Duodenal mucosa (tissue), 2 donors: ENCODE measurements around the gene RABGAP1.

Source experiments
- H3K27ac ChIP-seq: one replicate; pipeline ENCODE4 v1.7.0; 2013; ENCODE audit warnings: low read depth, low read length
- H3K27me3 ChIP-seq, 2 donors: one replicate each; pipeline ENCODE4 v1.7.0; 2013; ENCODE audit warnings: low read length in 2 of 2, control low read depth in 1 of 2; ENCODE audit not compliant: insufficient read depth in 2 of 2, control insufficient read depth in 1 of 2
- H3K36me3 ChIP-seq, 2 donors: one replicate each; pipeline ENCODE4 v1.7.0; 2013; ENCODE audit warnings: low read length in 2 of 2, control low read depth in 1 of 2; ENCODE audit not compliant: insufficient read depth in 2 of 2, control insufficient read depth in 1 of 2
- H3K4me1 ChIP-seq, 2 donors: one replicate each; pipeline ENCODE4 v1.7.0; 2013; ENCODE audit warnings: low read length in 2 of 2, control low read depth in 1 of 2; ENCODE audit not compliant: insufficient read depth in 2 of 2, control insufficient read depth in 1 of 2
- H3K4me3 ChIP-seq, 2 donors: one replicate each; pipeline ENCODE4 v1.7.0; 2013; ENCODE audit warnings: low read length in 2 of 2, low read depth in 1 of 2
- H3K9ac ChIP-seq, 2 donors: one replicate each; pipeline ENCODE4 v1.7.0; 2013; ENCODE audit warnings: low read length in 2 of 2, low read depth in 1 of 2
- H3K9me3 ChIP-seq, 2 donors: one replicate each; pipeline ENCODE4 v1.7.0; 2013; ENCODE audit warnings: low read length in 2 of 2, control low read depth in 1 of 2; ENCODE audit not compliant: control insufficient read depth in 1 of 2

Gene RABGAP1

DNA sequence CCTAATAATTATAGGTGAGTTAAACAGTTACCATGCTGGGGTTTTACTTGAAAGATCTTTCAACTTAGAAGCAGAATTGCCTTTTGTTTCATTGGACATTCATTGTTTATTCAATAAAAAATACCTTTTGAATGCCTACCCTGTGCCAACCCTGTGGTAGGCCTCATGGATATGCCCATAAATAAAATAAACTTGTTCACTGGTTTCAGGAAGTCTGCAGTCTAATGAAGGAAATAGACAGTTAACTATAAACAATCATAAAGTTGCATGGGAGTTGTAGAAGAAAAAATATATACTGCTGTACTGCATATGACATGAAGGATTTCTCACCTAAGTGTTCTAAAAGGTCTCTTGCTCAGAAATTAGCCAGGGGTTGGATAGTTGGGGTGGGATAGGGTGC lies 87.3 kb downstream of the RABGAP1 start:
- Histone ChIP-seq H3K9me3 (no peaks in the 10 kb centered on the region), H3K27ac (no peak overlapping the region), H3K36me3 (peaks cover 8 to 12% of the 10 kb centered on the region in 2 donors)

DNA sequence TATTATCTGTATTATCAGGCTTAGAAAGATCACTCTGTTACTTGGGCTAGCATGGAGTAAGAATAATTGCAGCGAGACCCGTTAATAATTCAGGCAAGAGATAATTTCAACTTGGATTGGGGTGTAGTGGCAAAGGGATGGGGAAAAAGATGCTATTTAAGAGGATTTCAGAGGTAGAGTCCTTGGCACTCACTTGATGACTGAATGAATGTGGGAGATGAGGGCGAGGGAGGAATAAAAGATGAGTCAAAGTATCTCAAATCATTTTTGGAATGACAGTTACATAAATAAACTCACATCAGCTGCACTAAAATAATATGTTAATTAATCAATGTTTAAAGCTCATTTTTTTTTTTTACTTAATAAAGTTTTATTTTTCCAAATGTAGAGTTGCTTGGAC lies 88.2 kb downstream of the RABGAP1 start:
- Histone ChIP-seq H3K4me1 (no peaks in the 10 kb centered on the region), H3K9me3 (no peaks in the 10 kb centered on the region), H3K27ac (no peak overlapping the region), H3K27me3 (no peaks in the 10 kb centered on the region), H3K4me3 (no peak overlapping the region), H3K36me3 (peaks cover 5 to 12% of the 10 kb centered on the region in 2 donors), H3K9ac (no peak overlapping the region)

More for the DNA sequence above, 87.3 kb downstream of the RABGAP1 start:
- Histone ChIP-seq H3K4me1 (no peaks in the 10 kb centered on the region), H3K27me3 (no peaks in the 10 kb centered on the region), H3K4me3 (no peak overlapping the region), H3K9ac (no peak overlapping the region)

DNA sequence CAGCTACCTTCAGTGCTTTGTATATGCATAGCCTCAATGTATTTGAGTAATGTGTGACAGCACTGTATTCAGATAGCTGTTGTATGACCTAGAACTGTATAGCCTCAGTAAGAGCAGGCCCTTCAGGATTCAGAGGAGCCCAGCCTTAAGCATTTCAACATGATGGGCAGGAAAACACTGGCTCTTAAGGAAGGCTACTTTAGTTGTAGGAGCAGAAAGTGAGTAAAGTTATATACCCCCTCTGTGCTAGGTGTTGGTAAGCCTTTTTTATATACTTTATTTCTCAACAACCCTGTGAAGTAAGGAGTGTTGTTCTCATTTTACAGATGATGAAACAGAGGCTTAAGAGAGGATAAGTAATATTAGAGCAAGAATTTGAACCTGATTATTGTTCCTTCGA lies 91.1 kb downstream of the RABGAP1 start:
- Histone ChIP-seq H3K27me3 (no peaks in the 10 kb centered on the region), H3K4me3 (no peak overlapping the region), H3K9me3 (no peaks in the 10 kb centered on the region), H3K27ac (no peak overlapping the region), H3K4me1 (no peaks in the 10 kb centered on the region), H3K9ac (no peak overlapping the region), H3K36me3 (peaks cover 17 to 19% of the 10 kb centered on the region in 2 donors)

DNA sequence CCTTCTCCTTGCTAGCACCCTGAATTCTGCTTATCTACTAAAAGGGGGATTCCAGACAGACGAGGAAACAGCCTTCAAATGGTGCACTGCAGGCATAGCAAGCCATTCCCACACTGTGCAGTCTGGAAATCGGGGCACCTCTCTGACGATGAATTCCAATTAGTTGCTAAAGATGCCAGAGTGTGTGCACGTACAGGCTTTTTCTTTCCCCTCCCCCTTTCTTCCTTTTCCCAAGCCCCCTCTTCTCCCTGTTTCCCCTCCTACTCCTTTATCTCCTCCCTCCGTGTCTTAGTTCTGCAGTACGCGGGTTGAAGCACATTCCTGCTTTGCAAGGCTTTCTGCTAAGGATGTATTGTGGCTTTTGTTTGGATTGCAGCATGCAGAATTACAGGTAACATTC lies 92.5 kb downstream of the RABGAP1 start, which contains the start of gene GPR21:
Gene GPR21 (plus strand): TSS at position 316 of the 400 bp plus-strand sequence. CDS start 900 bp downstream, outside the sequence.
- H3K27me3 ChIP-seq: no peaks in the 10 kb centered on the region
- H3K4me3 ChIP-seq: no peak within 1 kb of the TSS
- H3K9ac ChIP-seq: no peak within 1 kb of the TSS
- H3K36me3 ChIP-seq: peaks cover 10 to 19% of the 10 kb centered on the region in 2 donors
- no peaks in the 10 kb centered on the region for H3K4me1 ChIP-seq
- no peaks in the 10 kb centered on the region for H3K9me3 ChIP-seq
- no peak within 1 kb of the TSS for H3K27ac ChIP-seq

DNA sequence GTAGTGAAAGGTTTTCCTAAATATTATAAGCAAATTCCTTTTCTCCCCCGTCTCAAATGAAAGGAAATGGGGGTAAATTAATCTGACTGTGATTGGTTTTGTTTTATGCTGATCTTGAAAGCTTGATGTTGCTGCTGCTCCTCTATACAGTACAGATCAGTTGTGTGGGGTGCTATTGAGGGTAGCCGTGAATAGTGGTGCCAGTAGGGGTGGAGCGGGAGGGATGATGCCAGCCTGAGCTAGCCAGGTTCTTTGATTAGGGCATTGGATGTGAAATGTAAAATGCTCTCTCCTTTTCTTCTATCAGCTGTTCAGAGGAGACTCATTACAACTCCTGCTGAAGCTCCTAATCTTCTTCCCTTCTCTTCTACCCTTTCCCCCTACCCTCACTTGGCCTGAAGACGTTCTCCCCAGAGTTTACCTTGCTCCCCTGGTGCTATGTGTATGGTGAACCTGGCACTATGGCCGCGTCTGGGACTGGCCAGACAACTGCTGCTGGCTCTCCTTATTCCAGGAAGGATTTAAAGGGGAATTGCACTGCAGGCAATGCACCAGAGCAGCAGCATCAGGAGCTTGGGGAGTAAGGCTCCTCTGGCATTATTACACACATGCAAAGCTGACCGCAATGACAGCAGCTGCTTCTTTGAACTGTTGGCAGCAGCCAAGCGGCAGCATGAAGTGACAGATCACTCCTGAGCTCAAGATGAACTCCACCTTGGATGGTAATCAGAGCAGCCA lies 93.2 kb downstream of the RABGAP1 start:
- H3K4me1 ChIP-seq: no peaks in the 10 kb centered on the region
- no peaks in the 10 kb centered on the region for H3K27me3 ChIP-seq
- H3K4me3 ChIP-seq: no peak overlapping the region
- H3K36me3 ChIP-seq: peaks cover 9 to 19% of the 10 kb centered on the region in 2 donors
- no peak overlapping the region for H3K9ac ChIP-seq
- H3K27ac ChIP-seq: no peak overlapping the region
- H3K9me3 ChIP-seq: no peaks in the 10 kb centered on the region

DNA sequence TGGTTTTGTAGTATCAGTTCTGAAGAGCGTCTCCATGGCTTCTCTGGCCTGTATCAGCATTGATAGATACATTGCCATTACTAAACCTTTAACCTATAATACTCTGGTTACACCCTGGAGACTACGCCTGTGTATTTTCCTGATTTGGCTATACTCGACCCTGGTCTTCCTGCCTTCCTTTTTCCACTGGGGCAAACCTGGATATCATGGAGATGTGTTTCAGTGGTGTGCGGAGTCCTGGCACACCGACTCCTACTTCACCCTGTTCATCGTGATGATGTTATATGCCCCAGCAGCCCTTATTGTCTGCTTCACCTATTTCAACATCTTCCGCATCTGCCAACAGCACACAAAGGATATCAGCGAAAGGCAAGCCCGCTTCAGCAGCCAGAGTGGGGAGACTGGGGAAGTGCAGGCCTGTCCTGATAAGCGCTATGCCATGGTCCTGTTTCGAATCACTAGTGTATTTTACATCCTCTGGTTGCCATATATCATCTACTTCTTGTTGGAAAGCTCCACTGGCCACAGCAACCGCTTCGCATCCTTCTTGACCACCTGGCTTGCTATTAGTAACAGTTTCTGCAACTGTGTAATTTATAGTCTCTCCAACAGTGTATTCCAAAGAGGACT lies 94.2 kb downstream of the RABGAP1 start:
- H3K27me3 ChIP-seq: no peaks in the 10 kb centered on the region
- no peaks in the 10 kb centered on the region for H3K9me3 ChIP-seq
- peaks cover 9 to 19% of the 10 kb centered on the region in 2 donors for H3K36me3 ChIP-seq
- H3K4me3 ChIP-seq: no peak overlapping the region
- H3K27ac ChIP-seq: no peak overlapping the region
- no peaks in the 10 kb centered on the region for H3K4me1 ChIP-seq
- H3K9ac ChIP-seq: no peak overlapping the region

DNA sequence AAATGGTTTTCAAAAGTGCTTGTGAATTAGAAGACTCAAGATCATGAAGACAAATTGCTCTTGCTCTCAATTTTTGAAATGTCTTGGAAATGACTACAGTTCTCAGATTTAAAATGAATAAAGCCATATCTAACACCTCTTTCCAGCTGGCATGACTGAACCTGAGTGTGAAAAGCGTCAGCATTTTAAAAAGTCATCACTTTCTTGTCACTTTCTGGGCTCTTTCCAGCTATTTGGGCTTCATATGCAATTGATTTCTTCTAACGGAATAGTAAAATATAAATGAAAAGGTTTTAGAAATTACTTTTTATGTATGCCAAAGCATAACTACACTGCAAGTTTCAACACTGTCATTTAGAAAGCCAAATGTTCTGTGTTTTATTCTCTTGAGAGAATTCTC lies 95.0 kb downstream of the RABGAP1 start:
- Histone ChIP-seq H3K9me3 (no peaks in the 10 kb centered on the region), H3K36me3 (peaks cover 9 to 19% of the 10 kb centered on the region in 2 donors), H3K4me1 (no peaks in the 10 kb centered on the region), H3K4me3 (no peak overlapping the region), H3K27ac (no peak overlapping the region), H3K9ac (no peak overlapping the region), H3K27me3 (no peaks in the 10 kb centered on the region)

DNA sequence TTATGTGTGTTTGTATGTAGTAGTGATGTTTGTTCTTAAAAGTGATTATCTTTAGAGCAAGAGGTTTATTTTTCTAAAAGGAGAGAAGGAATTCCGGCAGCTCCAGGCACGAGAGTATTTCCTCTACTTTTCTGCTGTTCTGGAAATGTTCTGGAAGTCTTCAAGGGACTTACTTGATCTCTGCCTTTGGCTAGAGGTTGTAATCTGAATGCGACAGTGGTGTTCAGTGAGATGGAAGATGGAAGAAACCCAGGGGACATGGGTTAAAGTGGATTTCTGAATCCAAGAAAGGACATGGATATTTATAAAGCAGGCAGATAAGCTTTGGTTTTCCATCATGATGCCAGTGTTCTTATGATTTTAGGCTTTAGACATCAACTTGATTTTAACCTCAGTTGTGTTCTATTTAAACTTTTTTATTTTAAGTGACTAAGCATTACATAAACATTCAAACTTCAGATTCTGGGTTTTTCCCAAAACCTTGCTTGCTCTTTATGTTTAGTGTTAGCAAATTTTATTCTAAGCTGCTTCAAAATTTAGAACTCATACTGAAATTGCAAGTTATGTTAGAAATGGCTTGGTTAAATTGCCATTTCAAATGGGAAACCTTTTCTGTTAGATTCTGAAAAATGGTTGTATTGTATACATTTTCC lies 96.2 kb downstream of the RABGAP1 start:
- Histone ChIP-seq H3K27ac (no peak overlapping the region), H3K9ac (no peak overlapping the region), H3K4me3 (no peak overlapping the region), H3K4me1 (no peaks in the 10 kb centered on the region), H3K9me3 (no peaks in the 10 kb centered on the region), H3K27me3 (no peaks in the 10 kb centered on the region), H3K36me3 (peaks cover 9 to 18% of the 10 kb centered on the region in 2 donors)

DNA sequence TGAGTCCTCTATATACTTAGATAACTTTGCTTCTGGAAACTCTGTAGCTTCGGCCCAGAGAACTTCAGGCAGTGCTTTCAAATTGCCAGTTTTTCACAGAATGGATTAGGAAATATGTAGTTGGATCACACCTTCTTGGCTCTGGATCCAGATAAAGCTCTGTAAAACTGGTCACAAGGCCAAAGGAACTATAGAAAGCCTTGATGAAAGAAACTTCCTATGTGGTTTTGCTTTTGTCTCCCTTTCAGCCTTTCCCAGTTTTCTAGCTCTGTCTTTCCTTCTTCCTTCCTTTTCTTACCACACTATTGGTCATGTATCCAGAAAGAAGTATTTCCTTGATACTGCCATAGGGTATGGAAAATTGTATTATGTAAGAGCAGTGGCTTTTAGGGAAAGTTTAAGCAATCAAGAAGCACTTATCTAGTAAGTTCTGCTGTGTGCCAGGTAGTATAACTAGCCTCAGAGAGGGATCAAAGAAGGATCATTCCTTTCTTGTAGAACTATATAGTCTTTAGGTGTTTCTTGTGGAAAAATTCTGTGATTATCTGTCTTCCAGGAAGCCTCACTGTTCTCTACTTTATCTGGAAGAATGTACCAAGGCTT lies 98.9 kb downstream of the RABGAP1 start:
- Histone ChIP-seq H3K36me3 (peaks cover 0 to 14% of the 10 kb centered on the region in 2 donors), H3K9me3 (no peaks in the 10 kb centered on the region), H3K4me1 (no peaks in the 10 kb centered on the region), H3K27ac (no peak overlapping the region), H3K9ac (no peak overlapping the region), H3K27me3 (no peaks in the 10 kb centered on the region), H3K4me3 (no peak overlapping the region)

DNA sequence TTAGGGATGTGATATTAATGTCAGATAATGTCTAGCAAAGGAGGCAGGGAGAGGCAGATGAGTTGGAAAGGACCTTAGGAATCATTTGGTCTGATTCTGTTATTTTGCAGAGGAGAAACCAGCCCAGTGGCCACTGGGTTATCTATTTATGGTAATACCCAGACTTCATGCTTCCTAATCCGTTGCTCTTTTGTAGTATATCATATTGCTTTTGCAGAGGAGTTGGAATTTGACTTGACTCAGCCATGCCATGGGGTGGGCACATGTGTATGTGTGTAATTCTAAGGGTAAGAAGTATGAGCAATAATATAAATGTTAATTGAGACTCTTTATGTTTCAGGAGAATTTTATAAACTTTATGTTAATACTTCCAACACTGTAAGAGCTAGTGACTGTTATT lies 100.0 kb downstream of the RABGAP1 start:
- Histone ChIP-seq H3K27me3 (no peaks in the 10 kb centered on the region), H3K9me3 (no peaks in the 10 kb centered on the region), H3K27ac (no peak overlapping the region), H3K4me1 (no peaks in the 10 kb centered on the region), H3K36me3 (peaks cover 0 to 6% of the 10 kb centered on the region in 2 donors), H3K4me3 (no peak overlapping the region), H3K9ac (no peak overlapping the region)
